A673 (cell line): ENCODE data around the gene PLSCR5. TPM values are rescaled to one million over a fixed set of nuclear protein-coding genes. Genes with fewer than 3 reads are reported as not detected.

ENCODE experiments used
- BruUV-seq: library from RNA; stranded (reverse); fragments of 400-500 nt; replicated peaks from 2 replicates; lab custom pipeline; 2021; lab: Mats Ljungman, UMichigan
- CTCF ChIA-PET: fragments of 300-600 bp; sonication (Branson Sonifier 250); formaldehyde crosslinking; loops from one replicate; lab custom pipeline; 2022; ENCODE audit warnings: antibody characterized with exemption; lab: Charles Lee
- POLR2A ChIA-PET: fragments of 300-600 bp; sonication (Branson Sonifier 250); formaldehyde crosslinking; loops from one replicate; lab custom pipeline; 2022; ENCODE audit warnings: antibody characterized with exemption; ENCODE audit not compliant: low non-redundant PET; lab: Charles Lee
- DNase-seq: peaks from one replicate; pipeline ENCODE4 v3.0.0-alpha.2; 2015; ENCODE audit warnings: low spot score
- H3K27ac ChIP-seq: fragments of 200-600 bp; sonication (generic); 2 replicates; pipeline ENCODE4 v1.5.1; 2016; ENCODE audit warnings: mixed run types, low read depth, mild to moderate bottlenecking, mixed read lengths, antibody characterized with exemption, low read length; ENCODE audit not compliant: poor library complexity, severe bottlenecking
- H3K27me3 ChIP-seq: fragments of 200-600 bp; sonication (generic); replicated peaks from 2 replicates; pipeline ENCODE4 v1.6.1; 2017; ENCODE audit warnings: mixed run types, low read depth, mild to moderate bottlenecking, mixed read lengths, antibody characterized with exemption, low read length; ENCODE audit not compliant: insufficient read depth, poor library complexity
- H3K36me3 ChIP-seq: fragments of 200-600 bp; sonication (generic); 2 replicates; pipeline ENCODE4 v1.6.1; 2016; ENCODE audit warnings: mixed run types, mild to moderate bottlenecking, mixed read lengths, antibody characterized with exemption, low read length; ENCODE audit not compliant: insufficient read depth, poor library complexity, severe bottlenecking
- H3K4me1 ChIP-seq: fragments of 200-600 bp; sonication (generic); 2 replicates; pipeline ENCODE4 v1.6.1; 2017; ENCODE audit warnings: mixed run types, mild to moderate bottlenecking, mixed read lengths, antibody characterized with exemption, low read length; ENCODE audit not compliant: insufficient read depth, poor library complexity, severe bottlenecking
- H3K4me3 ChIP-seq: fragments of 200-600 bp; sonication (generic); 2 replicates; pipeline ENCODE4 v1.5.1; 2016; ENCODE audit warnings: low read depth, mixed run types, mild to moderate bottlenecking, mixed read lengths, low read length; ENCODE audit not compliant: poor library complexity, severe bottlenecking
- H3K9me3 ChIP-seq: fragments of 200-600 bp; sonication (generic); 2 replicates; pipeline ENCODE4 v1.6.1; 2016; ENCODE audit warnings: mixed run types, low read depth, mild to moderate bottlenecking, mixed read lengths, antibody characterized with exemption, low read length; ENCODE audit not compliant: poor library complexity, severe bottlenecking
- CTCF ChIP-seq: fragments of 300-800, 200-600 bp; sonication (generic); conservative IDR thresholded peaks from 2 replicates; pipeline ENCODE4 v1.5.1; 2017; ENCODE audit warnings: low read depth, mild to moderate bottlenecking, antibody characterized with exemption, low read length, moderate library complexity, mixed read lengths
- EZH2 ChIP-seq: fragments of 200-600 bp; sonication (generic); IDR thresholded peaks from 2 replicates; pipeline ENCODE4 v1.6.1; 2017; ENCODE audit warnings: borderline replicate concordance, low read depth, mild to moderate bottlenecking, mixed read lengths, antibody characterized with exemption, low read length; ENCODE audit not compliant: poor library complexity, severe bottlenecking
- intact Hi-C: fragments of 100-400 bp; cut with micrococcal nuclease; formaldehyde crosslinking; loops from one replicate; pipeline ENCODE4 v1.10.0; 2022; ENCODE audit not compliant: unreplicated experiment
- total RNA-seq: library from RNA; stranded (reverse); gene quantifications from 2 replicates; pipeline ENCODE4 v1.2.3, GENCODE V29; 2021

PLSCR5 gene
- total RNA-seq, 1 experiment from 2014 or later = not detected

DNA sequence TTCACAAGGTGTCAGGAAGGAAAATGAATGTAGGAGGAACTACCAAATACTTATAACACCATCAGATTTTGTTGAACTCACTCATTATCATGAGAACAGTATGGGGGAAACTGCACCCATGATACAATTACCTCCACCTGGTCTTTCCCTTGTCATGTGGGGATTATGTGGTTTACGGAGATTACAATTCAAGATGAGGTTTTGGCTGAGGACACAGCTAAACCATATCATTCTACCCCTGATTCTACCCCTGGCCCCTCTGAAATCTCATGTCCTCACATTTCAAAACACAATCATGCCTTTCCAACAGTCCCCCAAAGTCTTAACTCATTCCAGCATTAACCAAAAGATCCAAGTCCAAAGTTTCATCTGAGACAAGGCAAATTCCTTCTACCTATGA is 43.7 kb downstream of the PLSCR5 start:
- intact Hi-C loops = no loop called here
- ChIA-PET CTCF (no interaction called here), POLR2A (no interaction called here)
- no peaks in the 10 kb centered on the region for H3K9me3 ChIP-seq
- no peaks in the 10 kb centered on the region for H3K4me1 ChIP-seq
- no peaks in the 10 kb centered on the region for H3K36me3 ChIP-seq
- TF ChIP-seq CTCF (no peak), EZH2 (no peak)
- DNase-seq = no peak
- no peaks in the 10 kb centered on the region for H3K27me3 ChIP-seq
- no peak overlapping the region for H3K4me3 ChIP-seq
- no TSS peak for BruUV-seq
- no peak overlapping the region for H3K27ac ChIP-seq

GRCh38 chr3:146560678-146561077 is 44.5 kb downstream of the PLSCR5 start:
- H3K4me3 ChIP-seq = no peak overlapping the region
- no peaks in the 10 kb centered on the region for H3K27me3 ChIP-seq
- POLR2A ChIA-PET = no interaction called here
- no peak for TF ChIP-seq EZH2
- TF ChIP-seq CTCF = no peak
- BruUV-seq = no TSS peak
- DNase-seq = no peak
- H3K36me3 ChIP-seq = no peaks in the 10 kb centered on the region
- no peaks in the 10 kb centered on the region for H3K4me1 ChIP-seq
- intact Hi-C loops = no loop called here
- CTCF ChIA-PET = no interaction called here
- no peaks in the 10 kb centered on the region for H3K9me3 ChIP-seq
- H3K27ac ChIP-seq = no peak overlapping the region

DNA sequence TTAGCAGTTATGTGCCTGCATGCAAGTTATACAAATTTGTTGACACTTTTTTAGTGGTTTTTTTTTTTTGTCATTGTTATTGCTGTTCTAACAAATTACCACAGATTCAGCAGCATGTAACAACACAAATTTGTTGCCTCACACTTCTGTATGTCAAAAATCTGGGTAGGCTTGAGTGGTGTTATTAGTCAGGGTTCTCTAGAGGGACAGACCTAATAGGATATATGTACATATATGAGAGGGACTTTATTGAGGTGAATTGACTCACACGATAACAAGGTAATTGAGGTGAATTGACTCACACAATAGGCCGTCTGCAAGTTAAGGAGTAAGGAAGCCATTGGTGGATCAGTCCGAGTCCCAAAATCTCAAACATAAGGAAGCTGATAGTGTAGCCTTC is 45.8 kb downstream of the PLSCR5 start:
- ChIA-PET CTCF (no interaction called here), POLR2A (no interaction called here)
- no peak for DNase-seq
- Histone ChIP-seq H3K27me3 (no peaks in the 10 kb centered on the region), H3K9me3 (no peaks in the 10 kb centered on the region), H3K27ac (no peak overlapping the region), H3K4me3 (no peak overlapping the region), H3K4me1 (no peaks in the 10 kb centered on the region), H3K36me3 (no peaks in the 10 kb centered on the region)
- TF ChIP-seq EZH2 (no peak), CTCF (no peak)
- no TSS peak for BruUV-seq
- intact Hi-C loops = no loop called here
